Left lobe of liver (tissue), 2 donors: ENCODE data around the gene GABBR2. TPM values are rescaled to one million over a fixed set of nuclear protein-coding genes. Genes with fewer than 3 reads are reported as not detected.
"Not testable (repeated sequence)": the region's sequence is repeated elsewhere in the genome, so short reads cannot be mapped to it uniquely, and the experiment has no call there.

Experiments
- ATAC-seq: fragments of 200-7000 bp; cut with Tn5 transposase; one replicate; pipeline ENCODE4 v1.9.1; 2020; ENCODE audit warnings: mild to moderate bottlenecking, moderate library complexity
- DNase-seq: peaks from one replicate; pipeline ENCODE4 v3.0.0-alpha.2; 2020; ENCODE audit warnings: low spot score
- total RNA-seq: library from RNA; stranded (reverse); gene quantifications from one replicate; pipeline ENCODE4 v1.2.1, GENCODE V29; 2021
- donor health status: DM: no; HTN: no; CAD: no; lungs with moderate emphysema.
- donor health status: DM: no; HTN: yes; CAD: no.

Gene GABBR2
- total RNA-seq, 1 donor from 2014 or later, result not detected

DNA sequence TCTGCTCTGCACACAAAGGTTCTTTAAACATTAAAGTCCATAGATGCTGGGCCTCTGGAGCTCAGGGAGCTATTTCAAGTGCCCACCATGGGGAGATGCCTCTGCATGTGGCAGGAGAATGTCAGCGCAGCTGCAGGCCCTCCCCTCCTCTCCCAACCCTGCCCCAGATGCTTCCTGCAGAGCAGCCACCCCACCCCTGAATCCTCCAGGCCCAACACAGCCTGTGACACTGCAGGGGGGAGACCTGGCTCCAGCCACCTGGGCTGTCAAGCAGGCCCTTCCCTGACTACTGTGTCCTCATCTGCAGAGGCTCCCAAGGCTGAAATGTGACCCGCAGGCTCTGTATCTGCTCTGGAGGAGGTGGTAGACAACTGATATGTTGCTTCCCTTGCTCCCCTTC lies 213.9 kb downstream of the GABBR2 start:
- no peak for ATAC-seq
- DNase-seq, result no peak

DNA sequence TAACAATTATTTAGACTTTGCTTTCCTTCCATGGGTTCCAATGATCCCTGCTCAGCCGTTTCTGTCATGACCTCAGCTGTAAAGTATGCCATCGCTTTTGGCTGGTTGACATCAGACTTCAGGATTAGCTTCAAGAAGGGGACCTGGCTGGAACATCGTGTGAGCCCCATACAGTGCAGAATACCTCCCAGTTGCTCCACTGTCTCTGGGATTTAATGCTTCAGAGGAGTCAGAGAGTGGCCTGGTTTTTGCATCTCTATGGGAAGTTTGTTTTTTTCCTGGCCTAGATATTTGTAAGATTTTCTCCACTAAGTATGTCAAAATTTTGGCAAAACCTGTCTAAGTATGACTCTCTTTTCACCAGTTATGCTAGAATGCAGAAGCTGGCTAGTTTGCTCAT lies 216.9 kb downstream of the GABBR2 start:
- no peak for DNase-seq
- ATAC-seq, result peak; percentile 42

DNA sequence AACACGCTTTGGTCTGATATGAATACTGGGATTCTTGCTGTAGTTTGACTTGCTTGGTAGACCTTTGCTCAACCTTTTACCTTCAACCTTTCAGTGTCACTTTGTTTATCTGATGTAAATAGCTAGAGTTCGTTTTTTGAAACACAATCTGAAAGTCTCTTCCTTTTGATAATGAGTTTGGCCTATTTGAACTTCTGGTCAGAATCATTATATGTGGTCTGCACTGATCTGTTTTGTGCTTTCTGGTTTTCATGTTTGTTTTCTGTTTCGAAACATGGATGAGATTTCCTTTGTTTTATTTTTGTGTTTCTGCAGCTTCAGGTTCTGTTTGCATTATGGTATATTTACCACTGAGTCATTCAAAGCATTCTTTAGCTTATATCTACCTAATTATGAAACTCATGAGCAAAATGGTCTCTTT lies 217.5 kb downstream of the GABBR2 start:
- DNase-seq, result no peak
- peak; percentile 87 for ATAC-seq

DNA sequence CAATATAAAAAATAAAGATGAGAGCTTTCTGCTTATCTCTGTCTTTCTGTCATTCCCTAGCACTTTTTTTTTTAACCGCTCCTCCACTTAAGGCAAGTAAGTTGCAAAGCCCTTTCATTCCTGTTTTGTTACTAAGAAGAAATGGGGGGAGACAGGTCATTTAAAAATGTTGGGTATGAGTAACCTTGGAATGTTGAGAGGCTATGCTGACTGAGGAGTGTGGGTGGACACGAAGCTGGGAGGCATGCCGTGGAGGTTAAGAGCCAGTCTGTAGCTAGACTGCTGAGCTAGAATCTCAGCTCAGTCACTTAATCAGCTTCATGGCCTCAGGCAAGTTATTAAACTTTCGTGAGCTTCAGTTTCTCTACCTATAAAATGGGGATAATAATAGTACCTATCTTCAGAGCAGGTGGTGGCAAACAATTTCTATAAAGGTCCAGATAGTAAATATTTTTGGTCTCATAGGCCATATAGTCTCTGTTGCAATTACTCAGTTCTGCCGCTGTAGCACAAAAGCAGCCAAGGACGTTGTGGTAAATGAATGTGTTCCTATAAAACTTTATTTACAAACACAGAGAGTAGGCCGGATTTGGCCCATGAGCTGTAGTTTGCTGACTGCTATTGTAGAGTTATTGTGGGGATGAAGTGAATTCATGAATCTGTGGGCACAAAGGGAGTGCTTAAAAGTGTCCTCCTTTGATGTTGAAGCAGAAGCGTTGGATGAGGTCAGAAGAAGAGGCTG lies 220.0 kb downstream of the GABBR2 start:
- ATAC-seq (no peak), DNase-seq (no peak)

DNA sequence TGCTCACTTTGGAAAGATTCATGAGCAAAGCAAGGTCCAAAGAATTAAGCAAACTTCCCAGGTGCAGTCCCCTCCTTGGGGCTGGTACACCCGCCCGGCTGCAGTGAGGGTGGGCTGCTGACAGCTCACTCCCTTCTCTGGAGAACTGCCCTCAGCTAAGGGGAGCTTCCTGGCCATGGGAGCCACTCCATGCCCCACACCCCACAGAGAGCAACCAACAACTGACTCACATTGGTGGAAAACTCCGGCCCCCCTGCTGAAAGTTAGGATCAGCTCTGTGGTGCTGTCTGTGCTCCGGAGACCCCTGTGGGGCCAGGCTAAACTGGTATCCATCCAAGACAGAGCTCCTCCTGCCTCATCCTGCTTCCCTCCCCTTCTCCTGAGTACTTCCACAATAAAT lies 223.0 kb downstream of the GABBR2 start:
- ATAC-seq (no peak), DNase-seq (no peak)

DNA sequence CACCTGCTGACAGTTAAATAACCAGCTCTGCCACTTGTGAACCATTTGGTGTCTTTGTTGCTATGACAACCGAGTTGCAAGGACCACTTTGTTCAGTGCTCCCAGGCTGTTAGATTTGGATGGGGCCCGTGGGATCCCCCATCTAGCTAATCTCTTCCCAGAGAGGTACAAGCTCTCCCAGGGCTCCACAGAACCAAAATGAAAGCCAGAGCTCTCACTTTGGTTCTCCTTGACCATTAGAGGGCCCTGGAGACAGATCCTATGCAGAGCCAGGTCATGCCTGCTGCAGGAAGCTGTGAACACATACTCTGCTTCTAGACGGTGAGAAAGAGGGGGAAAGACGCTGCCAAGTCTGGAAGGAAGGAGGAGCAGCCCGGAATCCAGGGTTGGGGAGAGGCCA lies 224.6 kb downstream of the GABBR2 start:
- ATAC-seq (no peak), DNase-seq (no peak)

DNA sequence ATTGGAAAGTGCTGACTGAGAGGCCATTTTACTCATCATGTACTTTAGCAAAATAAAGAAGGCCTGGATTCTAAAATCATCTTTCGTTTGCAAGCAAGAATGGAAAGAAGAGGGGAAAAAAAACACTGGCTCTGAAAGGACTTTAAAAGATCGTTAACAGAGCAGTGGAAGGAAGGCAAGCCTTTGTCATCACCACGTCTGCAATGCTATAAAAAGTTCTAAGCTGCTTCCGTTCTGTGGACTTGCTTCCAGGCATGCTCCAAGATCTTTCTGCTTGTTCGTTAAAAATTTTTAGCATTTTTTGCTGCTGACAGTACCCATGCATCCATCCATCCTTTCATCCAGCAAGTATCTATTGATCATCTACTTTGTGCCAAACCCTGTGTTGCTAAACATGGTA lies 226.5 kb downstream of the GABBR2 start:
- no peak for ATAC-seq
- DNase-seq, result no peak

DNA sequence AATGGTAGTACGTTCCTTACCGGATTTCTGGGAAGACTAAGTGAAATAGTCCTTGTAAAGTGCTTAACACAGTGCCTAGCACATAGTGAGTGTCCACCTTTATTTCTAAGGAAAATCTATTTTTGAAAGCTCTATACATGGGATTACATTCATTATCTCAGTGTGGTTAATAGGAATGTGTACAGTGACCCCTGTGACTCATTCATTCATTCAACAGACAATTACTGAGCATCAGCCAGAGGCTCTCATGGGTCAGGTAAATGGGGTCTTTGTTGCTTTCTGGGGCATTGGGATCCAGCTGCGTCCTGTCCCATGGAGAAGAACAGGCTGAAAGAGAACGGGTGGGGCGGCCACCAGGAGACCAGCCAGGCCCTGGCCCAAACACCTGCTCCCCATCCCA lies 227.1 kb downstream of the GABBR2 start:
- ATAC-seq (no peak), DNase-seq (no peak)

DNA sequence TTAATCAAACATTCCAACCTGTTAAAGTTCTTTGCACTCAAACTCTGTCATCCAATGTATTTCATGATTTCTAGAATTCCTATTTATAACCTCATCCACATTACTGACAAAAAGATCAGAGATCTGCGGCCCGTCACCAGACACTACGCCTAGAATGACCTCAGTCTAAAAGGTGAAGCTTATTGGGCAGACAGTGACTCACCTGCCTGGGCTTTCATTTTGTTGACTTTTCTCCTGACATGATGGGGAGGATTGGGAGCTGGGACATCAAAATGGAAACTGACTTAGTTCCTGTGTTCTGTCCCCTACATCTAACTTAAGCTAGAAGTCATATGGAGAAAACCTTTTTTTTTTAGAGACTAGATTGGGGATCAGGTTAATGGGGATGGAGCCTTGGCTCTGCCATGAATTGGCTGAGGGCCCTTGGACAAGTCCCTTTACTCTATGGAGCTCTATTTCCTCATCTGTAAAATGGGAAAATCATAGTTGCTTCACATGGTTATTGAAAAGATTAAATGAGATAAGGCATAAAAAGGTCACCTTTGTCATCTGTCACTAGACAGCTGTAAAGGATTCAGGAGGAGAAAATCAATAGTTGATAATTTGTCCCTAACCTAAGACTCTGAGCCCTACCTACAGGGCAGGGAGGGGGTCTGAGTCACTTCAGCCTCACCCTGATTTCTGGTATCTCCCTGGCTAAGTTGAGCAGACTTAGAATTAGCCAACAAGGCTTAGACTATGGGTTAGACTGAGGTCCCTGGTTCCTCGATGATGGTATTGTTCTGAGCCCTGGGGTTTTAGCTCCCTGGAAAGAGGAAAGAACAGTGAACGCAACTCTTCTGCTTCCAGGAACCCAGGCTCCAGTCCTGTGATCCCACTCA lies 228.5 kb downstream of the GABBR2 start:
- DNase-seq (no peak), ATAC-seq (no peak)

DNA sequence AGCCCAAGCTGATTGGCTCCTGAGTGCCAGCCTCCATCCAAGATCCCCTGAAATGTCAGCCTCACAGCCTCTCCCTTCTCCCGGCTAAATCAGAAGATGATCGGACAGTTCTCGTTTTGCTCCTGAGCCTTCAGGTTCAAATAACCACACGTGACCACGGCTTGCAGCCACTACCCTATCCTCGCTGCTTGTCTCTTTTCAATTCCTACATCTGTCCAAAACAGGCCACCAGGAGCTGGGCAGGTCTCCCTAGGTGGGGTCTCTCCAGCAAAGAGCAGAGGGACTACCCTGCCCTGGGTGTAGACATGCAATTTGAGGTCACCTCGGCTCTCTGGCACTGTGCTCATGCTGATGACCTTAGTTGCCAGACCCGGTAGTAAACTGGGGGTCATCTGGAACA lies 229.3 kb downstream of the GABBR2 start:
- DNase-seq, result no peak
- ATAC-seq, result no peak

DNA sequence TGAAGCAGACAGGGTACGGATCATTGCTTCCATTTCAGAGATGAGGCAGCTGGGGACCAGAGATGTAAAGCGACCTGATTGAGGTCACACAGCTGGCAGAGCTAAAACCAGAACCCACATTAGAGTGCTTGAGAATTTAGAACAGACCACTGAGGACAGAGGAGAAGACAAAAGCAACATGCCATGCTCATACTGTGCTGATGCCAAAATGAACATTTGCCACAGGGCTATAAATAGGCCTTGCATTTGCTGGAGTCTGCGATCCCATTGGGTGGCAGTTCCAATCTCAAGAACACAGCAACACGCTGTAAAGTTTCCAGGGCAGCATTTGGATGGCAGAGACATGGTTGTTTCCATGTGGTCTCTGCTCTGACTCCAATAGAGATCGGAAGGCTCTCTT lies 230.9 kb downstream of the GABBR2 start:
- ATAC-seq (no peak), DNase-seq (no peak)

DNA sequence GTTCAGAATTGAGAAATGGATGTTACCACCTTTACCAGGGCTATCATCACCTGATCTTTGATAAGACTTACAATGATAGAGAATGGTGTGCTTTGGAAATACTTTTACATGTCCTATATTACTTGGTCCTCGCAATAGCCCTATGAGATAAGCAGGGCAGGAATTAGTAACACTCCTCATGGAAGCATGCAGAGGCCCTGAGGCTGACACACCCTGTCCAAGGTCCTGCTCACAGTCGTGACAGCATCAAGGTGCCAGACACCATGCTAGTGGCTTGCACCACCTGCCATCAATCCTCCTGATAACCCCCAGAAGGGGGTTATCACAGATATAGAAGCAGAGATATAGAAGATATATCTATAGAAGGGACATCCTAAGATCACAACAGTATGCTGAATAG lies 236.5 kb downstream of the GABBR2 start:
- no peak for DNase-seq
- no peak for ATAC-seq

DNA sequence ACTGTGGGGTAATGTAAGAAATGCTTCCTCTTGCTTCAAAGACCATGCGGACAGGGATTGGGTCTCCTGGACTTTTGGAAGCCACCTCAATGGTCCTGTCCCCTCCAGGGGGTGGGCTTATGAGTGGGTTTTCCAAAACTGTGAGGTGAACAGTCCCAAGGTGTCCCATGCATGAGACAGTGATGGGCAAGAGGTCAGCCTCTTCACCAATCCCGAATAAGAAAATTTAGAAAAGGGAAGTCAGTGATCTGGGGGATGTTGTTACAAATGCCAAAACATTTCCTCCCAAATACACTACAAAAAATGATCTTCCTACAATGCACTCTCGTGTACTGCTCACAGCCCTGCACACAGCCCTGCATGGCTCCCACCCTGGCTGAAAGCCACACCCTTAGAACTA lies 237.6 kb downstream of the GABBR2 start:
- ATAC-seq (no peak), DNase-seq (no peak)

DNA sequence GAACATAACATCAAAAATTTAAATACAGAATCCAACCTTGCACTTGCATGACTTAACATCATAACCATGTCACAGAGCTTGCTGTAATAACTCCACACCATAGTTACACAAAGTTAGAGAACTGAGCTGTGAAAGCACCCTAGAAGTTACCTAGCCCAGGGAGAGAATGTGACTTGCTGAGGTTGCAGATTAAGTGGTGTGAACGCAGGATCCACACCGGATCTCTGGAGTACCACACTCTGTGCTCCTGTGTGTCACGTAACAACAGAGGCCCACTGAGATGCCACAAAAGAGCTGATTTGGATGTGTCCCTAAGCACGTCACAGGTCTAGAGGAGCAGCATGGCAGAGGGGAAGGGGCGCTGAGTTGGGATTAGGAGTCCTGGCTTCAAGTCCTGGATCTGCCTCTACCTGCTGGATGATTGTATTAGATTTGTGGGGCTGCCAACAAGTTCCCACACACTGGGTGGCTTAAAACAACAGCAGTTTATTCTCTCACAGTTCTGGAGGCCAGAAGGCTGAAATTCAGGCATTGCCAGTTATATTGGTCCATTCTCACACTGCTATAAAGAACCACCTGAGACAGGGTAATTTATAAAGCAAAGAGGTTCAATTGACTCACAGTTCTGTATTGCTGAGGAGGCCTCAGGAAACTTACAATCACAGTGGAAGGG lies 240.0 kb downstream of the GABBR2 start:
- DNase-seq (no peak), ATAC-seq (no peak)

DNA sequence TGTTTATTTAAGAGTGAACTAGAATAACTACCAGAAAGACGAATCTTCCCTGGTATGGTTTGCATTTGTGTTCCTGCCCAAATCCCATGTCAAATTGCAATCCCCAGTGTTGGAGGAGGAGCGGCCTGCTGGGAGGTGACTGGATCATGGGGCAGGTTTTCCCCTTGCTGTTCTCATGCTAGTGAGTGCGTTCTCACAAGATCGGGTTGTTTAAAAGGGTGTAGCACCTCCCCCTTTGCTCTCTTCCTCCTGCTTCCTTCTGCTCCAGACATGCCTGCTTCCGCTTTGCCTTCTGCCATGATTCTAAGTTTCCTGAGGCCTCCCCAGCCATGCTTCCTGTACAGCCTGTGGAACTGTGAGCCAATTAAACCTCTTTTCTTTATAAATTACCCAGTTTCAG lies 242.9 kb downstream of the GABBR2 start:
- DNase-seq (no peak), ATAC-seq (no peak)

DNA sequence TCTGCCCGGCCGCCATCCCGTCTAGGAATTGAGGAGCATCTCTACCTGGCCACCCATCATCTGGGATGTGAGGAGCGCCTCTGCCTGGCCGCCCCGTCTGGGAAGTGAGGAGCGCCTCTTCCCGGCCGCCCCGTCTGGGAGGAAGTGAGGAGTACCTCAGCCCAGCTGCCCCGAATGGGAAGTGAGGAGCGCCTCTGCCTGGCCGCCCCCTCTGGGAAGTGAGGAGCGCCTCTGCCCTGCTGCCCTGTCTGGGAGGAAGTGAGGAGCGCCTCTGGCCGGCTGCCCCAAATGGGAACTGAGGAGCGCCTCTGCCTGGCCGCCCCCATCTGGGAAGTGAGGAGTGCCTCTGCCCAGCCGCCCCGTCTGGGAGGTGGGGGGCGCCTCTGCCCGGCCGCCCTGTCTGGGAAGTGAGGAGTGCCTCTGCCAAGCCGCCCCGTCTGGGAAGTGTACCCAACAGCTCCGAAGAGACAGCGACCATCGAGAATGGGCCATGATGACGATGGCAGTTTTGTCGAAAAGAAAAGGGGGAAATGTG lies 244.5 kb downstream of the GABBR2 start:
- ATAC-seq, DNase-seq: not testable (repeated sequence)

DNA sequence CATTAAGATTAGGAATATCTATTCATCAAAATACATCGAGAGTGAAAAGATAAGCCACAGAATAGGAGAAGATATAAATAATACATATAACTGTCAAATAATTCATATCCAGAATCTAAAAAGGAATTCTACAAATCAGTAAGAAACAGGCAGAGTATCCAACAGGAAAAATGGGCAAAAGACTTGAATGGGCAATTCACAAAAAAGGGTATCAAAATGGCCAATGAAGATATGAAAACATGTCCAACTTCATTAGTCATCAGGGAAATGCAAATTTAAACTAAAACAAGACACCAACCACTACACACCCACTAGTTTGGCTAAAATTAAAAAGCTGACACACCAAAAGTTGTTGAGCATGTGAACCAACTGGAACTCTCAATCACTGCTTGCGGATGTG lies 246.4 kb downstream of the GABBR2 start:
- no peak for ATAC-seq
- DNase-seq, result no peak

DNA sequence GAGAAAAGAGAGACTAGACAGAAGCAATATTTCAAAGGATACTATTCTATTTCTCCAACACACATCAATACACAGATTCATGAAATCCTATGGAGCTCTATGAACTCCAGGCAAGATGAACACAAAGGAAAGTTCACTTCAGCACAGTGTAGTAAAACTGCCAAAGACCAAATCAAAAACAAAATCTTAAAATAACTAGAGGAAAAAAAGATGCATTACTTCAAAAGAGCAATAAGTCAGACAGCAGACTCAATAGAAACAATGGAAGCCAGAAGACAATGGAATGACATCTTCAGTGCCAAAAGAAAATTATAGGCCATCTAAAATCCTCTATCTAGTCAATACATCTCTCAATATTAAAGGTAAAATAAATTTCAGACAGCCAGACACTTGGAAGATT lies 248.0 kb downstream of the GABBR2 start:
- no peak for ATAC-seq
- DNase-seq, result no peak

DNA sequence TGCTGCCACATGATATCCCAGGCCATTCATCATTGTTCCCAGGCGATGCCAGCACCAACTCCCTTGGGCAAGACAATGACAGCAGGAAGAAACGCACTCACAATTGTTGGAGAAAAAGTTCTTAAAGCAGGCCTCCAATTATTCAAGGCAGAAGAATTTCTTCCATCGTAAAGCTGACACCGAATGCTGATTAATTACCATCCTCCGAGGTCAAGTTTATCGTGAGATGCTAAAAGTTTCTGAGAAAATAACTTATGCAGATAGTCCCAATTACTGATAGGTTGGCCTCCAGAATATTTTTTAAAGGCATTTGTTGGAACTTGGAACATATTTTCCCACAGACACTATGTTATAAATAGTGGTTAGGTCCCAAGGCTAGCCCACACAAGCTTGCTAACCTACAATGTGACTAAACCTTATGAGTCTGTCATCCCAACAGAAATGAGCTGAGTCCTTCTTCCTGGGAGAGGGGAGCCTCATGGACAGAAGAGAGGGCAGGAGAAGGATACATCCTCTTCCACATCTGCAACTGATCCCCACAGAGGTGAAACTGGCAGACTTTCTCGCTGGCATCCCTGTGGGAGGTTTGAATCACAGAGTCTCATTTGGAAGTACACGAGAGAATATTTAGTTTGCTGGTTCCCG lies 250.9 kb downstream of the GABBR2 start:
- DNase-seq (no peak), ATAC-seq (no peak)

DNA sequence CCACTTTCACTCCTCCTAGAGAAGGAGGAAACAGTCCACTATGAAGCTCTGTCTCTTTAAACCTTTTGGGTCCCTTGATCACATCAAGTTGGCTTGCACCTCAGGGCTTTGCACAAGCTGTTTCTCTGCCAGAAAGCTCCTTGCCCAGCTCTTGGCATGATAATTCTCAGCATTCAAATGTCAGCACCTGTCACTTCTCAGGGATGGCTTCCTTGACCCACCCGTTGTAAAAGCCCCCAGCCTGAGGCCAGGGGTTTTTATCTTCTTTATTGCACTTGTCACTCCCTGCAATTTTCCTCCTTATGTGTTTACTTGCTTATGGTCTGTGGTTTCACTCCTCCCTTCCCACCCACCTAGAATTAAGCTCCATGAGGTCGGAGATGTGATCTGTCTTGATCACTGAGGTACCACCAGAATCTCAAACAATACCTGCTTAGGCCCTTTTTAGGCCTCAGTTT lies 252.6 kb downstream of the GABBR2 start:
- no peak for DNase-seq
- ATAC-seq, result no peak
